NCI-H1930 (cell line): ENCODE results near the gene CGB2.
"Not testable (repeated sequence)": the region's sequence is repeated elsewhere in the genome, so short reads cannot be mapped to it uniquely, and the experiment has no call there.

Source experiments
- DNase-seq, 2 experiments: peaks; one replicate each; lab custom pipeline; 2025; lab: John Stamatoyannopoulos, UW

CGB2 gene

GRCh38 chr19:49067554-49067953 is 35.9 kb downstream of the CGB2 start:
- DNase-seq: no peak

GRCh38 chr19:49069026-49069425 is 37.3 kb downstream of the CGB2 start:
- DNase-seq: no peak

GRCh38 chr19:49070416-49070815 is 38.7 kb downstream of the CGB2 start:
- DNase-seq: no peak

- peak; percentile 41 to 60 for DNase-seq
These were observed 40.3 kb downstream of the CGB2 start for GRCh38 chr19:49071860-49072547.

DNA sequence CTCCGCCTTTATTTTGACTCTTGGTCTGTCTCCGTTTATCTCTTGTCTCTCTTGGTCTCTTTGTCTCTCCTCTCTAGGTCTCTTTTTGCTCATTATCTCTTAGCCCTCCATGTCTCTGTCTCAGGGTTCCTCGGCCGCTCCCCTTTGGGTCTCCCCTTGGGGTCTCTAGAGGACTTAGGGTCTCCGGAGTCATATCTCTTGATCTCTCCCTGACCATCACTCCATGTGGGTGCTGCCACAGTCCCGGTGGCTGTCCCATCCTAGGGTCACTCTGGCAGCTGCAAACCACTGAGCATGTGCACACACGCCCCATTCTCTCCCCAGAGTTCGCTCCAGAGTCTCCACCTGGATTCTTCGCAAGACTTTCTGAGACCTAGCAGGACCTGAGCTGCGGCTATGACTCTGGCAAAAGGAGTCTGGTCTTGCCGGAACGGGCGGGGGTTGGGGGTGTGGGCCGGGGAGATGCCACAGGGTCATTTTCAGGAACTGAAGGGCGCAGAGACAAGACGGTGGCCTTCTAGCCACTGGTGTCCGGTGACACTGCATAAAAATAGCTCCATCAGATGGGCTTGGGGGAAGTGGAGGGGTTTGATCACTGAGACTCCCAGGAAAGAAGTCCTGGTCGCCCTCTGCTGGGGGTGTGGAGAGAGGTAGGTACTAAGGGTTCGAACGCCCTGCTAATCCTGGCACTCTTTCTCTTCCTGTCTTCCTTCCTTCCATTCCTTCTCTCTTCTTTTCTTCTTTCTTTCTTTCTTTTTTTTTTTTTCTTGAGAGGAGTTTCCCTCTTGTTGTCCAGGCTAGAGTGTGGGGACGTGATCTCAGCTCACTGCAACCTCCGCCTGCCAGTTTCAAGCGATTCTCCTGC is 42.1 kb downstream of the CGB2 start:
- peak; percentile 26 to 32 for DNase-seq

GRCh38 chr19:49074869-49075268 is 43.2 kb downstream of the CGB2 start:
- not testable (repeated sequence) for DNase-seq

- no peak for DNase-seq
These were observed 48.7 kb downstream of the CGB2 start for GRCh38 chr19:49080392-49080791.

GRCh38 chr19:49081273-49081672 is 49.6 kb downstream of the CGB2 start:
- DNase-seq: no peak
